ENCODE data around the gene TRPC6.

TRPC6 gene

DNA sequence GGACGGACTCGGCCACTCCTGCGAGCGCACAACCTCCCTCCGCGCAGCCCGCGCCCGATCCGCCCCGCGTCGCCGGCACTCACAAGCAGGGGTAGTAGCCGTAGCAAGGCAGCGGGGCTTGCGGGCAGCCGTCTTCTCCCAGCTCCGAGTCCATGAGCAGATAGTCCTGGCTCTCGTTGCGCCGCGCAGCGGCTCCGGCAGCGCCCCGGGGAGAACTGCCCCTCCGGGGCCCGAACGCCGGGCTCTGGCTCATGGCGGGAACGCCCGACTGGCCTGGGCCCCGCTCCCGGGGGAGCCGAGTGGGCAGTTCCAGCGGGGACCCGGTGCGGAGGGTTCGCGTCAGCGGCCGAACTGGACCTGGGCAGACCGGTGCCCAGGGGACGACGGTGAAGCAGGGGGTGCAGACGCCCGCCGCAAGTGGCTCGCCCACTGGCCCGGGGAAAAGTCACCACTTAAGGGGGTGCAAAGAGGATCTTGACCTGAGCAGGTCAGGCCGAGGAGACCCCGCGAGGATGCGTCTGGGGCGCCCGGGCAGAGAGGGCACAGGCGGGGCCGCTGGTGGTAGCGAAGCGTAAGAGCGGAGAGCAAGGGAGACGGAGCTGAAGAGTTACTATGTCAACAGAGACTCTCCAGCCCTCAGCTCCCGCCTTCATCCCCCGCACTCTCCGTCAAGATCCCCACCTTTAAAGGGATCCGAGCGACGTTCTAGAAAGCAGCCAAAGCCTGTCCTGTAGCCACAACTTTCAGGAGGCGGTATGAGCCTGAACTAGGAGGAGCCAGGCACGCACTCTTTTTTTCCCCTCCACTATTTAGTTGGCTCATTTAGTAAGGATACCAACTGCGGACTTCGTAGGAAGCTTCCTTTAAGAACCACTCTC lies at the start of gene TRPC6:
TSS of gene TRPC6 (minus strand) at position 757 of the 878 bp plus-strand sequence. CDS start at position 253, 504 bp downstream.
- DNase-seq, result no peak

- no peak for DNase-seq
Observed at GRCh38 chr11:101620026-101620425, 36.2 kb upstream of the TRPC6 start.

- DNase-seq, result no peak
Observed at GRCh38 chr11:101618709-101619108, 34.9 kb upstream of the TRPC6 start.

DNA sequence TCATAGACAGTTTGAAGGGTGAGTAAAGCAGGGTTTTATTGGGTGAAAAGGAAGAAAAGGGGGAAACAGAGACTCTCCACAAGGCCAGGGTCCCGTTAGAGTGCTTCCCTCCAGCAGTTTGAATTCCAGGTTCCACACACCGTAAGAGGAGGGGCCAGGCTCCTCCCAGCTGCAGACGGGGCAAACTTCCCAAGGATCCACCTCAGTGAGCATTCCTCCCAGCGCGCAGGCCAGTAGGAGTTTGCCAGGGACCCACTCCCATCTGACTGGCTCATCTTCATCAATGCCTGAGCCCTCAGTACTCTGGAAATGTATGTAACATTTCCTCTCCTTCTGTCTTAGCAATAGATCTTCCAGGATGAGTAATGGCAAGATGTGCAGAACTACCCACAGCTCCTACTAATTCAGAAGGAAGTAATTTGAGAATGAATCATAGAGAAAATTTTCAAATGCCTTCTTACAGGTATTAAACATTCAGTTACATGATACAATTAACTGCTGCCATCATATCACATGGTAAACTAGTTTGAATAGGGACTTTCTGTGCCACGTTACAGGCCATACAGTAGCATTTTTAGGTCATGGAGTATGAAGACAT lies 34.0 kb upstream of the TRPC6 start:
- no peak for DNase-seq

GRCh38 chr11:101612481-101612880 lies 28.7 kb upstream of the TRPC6 start:
- no peak for DNase-seq

DNA sequence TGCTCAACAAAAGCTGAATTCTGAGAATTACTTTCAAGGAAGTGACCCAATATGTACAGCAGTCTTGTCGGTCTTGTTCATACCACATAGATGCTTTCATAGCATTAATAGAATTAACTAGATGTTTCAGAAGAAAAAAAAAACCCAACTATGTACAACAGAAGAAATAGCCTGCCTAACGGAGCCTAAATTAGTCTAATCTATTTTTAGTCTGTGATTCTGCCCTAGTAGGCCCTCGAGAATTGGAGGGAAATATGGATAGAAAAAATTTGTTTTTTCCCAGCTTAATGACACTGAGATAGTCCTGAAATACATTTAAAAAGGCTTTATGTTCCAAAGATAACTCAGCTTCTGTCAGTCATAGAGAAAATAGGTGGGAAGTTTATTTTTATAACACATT lies 17.1 kb upstream of the TRPC6 start:
- no peak for DNase-seq

GRCh38 chr11:101586965-101587364 lies 3.2 kb upstream of the TRPC6 start:
- no peak for DNase-seq

- no peak for DNase-seq
Observed at GRCh38 chr11:101584655-101585054, 848 bp upstream of the TRPC6 start.

DNA sequence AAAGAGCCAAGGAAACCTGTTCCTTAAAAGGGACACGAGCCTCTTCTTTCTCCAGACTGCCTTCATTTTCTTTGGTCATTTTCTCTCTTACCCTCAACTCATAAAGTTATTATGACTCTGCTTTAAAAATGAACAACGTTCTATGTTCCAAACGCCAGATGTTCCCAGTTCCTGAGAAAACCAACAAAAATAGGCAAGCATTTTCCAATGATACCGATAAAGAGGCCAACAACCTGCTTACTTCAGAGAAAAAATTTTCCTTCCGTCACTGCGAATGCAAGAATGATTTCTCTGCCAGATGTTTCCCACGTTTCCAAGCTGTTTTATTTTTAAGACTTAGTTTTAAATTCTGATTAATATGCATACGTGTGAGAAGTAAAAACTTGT lies 315 bp upstream of the TRPC6 start:
- DNase-seq, result no peak

DNA sequence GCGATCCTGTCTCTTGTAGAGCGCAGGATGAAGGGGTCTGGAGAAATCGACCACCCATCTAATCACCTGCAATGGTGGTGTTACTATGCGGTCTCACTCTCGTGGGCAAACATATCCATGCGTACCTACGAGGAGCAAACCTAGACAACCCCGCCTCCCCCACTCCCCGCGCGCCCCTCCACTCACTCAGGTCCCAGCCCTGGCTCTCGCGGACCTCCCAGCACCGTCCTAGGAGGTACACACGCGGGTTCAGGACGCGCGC lies 887 bp downstream of the TRPC6 start:
- DNase-seq, result no peak

DNA sequence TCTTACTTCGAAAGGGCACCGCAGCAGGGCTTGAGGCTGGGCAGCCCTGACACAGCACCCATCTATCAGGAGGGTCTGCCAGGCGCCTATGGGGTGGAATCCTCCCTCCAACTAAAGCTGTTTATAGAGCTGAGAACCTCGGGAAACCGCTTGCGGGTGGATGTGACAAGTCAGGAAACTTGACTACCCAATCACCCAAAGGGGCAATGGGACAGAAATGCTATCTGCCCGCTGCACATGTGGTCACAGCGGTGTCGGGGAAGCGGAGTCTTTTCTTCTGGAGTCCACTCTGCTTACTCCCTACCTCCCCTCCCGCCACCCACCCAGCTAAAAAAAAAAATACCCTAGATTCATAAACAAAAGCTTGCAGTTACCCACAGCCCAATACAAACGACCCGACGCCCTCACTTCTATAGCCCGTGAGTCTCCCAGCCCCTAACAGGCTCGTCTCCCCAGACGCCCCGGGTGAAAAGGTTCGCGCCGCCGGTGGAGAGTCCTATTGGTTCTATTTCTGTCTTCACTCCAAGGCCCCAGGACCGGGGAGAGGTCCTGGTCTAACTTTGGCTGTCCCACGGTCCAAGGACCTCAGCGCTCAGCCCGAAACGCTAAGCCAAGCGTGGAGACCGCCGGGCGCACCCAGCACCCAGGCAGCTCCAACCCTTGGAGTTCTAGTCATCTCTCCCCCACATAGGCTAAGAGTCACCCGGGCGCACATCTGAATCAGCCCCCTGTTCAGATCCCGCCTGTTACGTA lies 1.4 kb downstream of the TRPC6 start:
- DNase-seq, result no peak

- no peak for DNase-seq
Observed at GRCh38 chr11:101577461-101577860, 6.3 kb downstream of the TRPC6 start.

DNA sequence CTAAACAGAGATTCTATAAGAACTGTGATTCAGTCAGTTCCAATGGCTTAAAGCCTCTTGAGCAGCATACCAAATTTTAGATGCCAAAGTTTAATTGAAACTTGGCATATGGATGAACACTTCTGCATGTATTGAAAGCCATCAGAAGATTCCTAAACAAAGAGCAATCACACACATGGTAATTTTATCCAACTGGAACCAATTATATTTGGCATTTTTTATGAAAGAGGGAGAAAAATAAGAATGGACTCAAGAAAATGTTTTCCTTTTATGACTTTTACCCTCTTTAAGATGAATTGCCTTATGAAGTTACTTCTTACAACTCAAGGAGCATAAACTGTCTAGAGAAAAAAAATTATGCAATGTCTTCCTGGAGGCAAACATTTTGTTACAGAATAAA lies 7.4 kb downstream of the TRPC6 start:
- DNase-seq, result no peak

DNA sequence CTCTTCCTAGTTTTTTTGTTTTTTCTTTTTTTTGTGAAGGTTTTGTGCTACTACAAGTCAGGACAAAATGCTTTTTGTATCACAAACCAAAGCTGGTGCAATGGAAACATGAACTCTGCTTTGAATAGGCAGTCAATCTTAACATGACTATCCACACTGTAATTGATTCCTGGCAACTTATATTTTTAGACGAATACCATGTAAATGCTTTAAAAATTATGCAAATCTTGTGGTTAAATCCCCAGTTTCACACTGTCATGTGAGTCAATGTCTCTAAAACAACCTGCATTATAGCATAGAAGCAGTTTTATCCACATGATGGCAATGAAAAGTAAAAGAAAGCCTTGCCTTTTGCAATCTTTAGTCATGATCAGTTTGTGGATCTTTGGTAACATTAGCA lies 8.9 kb downstream of the TRPC6 start:
- no peak for DNase-seq

GRCh38 chr11:101567071-101567470 lies 16.7 kb downstream of the TRPC6 start:
- no peak for DNase-seq

DNA sequence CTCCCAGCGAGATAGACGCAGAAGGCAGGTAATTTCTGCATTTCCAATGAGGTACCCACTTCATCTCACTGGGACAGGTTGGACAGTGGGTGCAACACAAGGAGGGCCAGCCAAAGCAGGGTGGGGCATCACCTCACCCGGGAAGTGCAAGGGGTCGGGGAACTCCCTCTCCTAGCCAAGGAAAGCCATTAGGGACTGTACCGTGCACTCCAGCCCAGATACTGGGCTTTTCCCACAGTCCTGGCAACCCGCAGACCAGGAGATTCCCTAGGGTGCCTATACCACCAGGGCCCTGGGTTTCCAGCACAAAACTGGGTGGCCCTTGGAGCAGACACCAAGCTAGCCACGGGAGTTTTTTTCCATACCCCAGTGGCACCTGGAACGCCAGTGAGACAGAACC lies 17.2 kb downstream of the TRPC6 start:
- no peak for DNase-seq

- no peak for DNase-seq
Observed at GRCh38 chr11:101563166-101563565, 20.6 kb downstream of the TRPC6 start.

- DNase-seq, result no peak
Observed at GRCh38 chr11:101555366-101555765, 28.4 kb downstream of the TRPC6 start.

DNA sequence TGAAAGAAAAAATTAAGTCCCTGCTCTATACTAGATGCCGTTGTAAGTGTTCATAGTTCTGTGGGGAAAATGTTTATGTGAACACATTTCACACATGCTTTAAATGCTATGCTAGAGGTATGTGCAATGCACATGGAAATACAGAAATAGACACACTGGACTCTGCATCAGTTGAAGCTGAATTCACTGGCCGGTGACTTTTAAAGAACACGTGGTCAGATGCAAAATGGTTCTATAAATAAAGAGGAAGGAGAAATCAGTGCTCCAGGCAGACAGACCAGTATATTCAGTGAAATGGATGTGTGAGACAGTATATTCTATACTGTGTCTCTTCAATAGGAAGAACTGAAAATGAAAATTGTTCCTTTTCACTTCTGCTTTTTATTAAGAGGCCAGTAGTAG lies 29.9 kb downstream of the TRPC6 start:
- no peak for DNase-seq

GRCh38 chr11:101552888-101553287 lies 30.9 kb downstream of the TRPC6 start:
- DNase-seq, result no peak

- no peak for DNase-seq
Observed at GRCh38 chr11:101528541-101528940, 55.3 kb downstream of the TRPC6 start.

DNA sequence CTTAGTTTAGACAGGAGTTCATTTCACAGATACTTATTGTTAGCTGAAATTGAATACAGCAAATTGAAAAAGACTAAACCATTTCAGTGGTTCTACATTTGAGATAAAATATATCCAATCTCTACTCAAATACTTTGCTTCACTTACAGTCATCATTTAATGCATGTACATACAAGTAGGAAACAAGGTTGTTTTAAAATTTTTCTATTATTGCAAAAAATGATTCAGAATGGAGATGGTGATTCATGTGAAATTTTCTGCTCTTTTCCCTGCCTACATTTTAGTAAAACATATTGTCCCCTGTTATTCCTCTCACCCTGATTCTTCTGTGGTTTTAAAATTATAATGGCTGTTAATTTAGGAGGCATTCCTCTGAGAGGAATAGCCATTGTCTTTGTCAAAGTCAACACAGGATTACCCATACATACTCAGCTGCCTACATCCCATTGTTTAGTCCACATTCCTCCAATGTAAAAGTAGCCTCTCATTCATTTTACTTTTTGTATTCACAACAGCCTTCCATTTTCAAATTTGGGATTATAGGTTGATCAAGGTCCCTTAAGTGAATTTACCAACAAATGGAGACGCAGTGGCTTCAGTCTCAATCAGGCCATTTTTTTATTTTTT lies 60.1 kb downstream of the TRPC6 start:
- DNase-seq, result no peak

DNA sequence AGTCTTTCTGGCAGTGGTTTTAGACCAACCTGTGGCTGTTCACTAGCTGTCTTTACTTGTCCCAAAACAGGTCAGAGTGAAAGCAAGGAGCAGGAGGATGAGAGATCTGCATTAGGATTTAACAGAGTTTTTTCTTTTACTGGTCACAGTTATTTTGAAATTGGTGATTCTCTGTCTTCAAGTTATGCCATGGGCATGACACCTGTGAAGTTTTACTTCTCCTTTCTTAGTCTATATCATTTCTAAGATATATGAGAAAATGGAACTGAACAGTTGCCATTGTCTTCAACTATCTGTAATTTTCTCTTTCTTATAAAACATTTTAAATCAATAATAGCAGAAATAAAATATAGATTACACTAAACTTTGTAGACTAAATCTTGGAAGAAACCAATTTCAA lies 60.6 kb downstream of the TRPC6 start:
- no peak for DNase-seq

DNA sequence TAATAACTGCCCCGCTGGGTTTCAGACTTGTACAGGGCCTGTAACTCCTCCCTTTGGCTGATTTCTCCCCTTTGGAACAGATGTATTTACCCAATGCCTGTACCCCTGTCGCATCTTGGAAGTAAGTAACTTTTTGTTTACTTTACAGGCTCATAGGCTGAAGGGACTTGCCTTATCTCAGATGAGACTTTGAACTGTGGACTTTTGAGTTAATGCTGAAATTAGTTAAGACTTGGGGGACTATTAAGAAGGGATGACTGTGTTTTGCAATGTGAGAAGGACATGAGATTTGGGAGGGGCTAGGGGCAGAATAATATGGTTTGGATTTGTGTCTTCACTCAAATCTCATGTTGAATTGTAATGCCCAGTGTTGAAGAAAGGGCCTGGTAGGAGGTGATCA lies 62.0 kb downstream of the TRPC6 start:
- no peak for DNase-seq

Measured in bone marrow (tissue), 2 donors.